Measurements from ENCODE around the gene RABGAP1L.
A peak's percentile ranks its signal among the peaks of the same experiment; 100 is the strongest.

Gene RABGAP1L

GRCh38 chr1:174967845-174968705, 808.8 kb downstream of the RABGAP1L start:
- in situ Hi-C loops (cut with HindIII; ENCODE audit: low pct_unique_long_range_greater_than_20kb, low sequenced_read_pairs) = no loop called here
- no peak for DNase-seq (ENCODE audit: low read depth in 1 of 2, low spot score in 1 of 2)
- no peak for TF ChIP-seq JUND (IDR thresholded peaks at IDR 0.05; ENCODE audit: low read depth)

- in situ Hi-C loops (cut with HindIII; ENCODE audit: low pct_unique_long_range_greater_than_20kb, low sequenced_read_pairs) = no loop called here
- TF ChIP-seq JUND (IDR thresholded peaks at IDR 0.05; ENCODE audit: low read depth) = no peak
- peak in 1 of 2 experiments; percentile 16 for DNase-seq (ENCODE audit: low read depth in 1 of 2, low spot score in 1 of 2)
Observed at GRCh38 chr1:174968750-174969244, 809.5 kb downstream of the RABGAP1L start.

GRCh38 chr1:174969977-174970376, 810.7 kb downstream of the RABGAP1L start:
- no peak for DNase-seq (ENCODE audit: low read depth in 1 of 2, low spot score in 1 of 2)
- in situ Hi-C loops (cut with HindIII; ENCODE audit: low pct_unique_long_range_greater_than_20kb, low sequenced_read_pairs) = no loop called here
- no peak for TF ChIP-seq JUND (IDR thresholded peaks at IDR 0.05; ENCODE audit: low read depth)

GRCh38 chr1:174971466-174971865, 812.1 kb downstream of the RABGAP1L start:
- in situ Hi-C loops (cut with HindIII; ENCODE audit: low pct_unique_long_range_greater_than_20kb, low sequenced_read_pairs) = no loop called here
- TF ChIP-seq JUND (IDR thresholded peaks at IDR 0.05; ENCODE audit: low read depth) = no peak
- no peak for DNase-seq (ENCODE audit: low read depth in 1 of 2, low spot score in 1 of 2)

- in situ Hi-C loops (cut with HindIII; ENCODE audit: low pct_unique_long_range_greater_than_20kb, low sequenced_read_pairs) = no loop called here
- DNase-seq (ENCODE audit: low read depth in 1 of 2, low spot score in 1 of 2) = peak in 1 of 2 experiments; percentile 9
- no peak for TF ChIP-seq JUND (IDR thresholded peaks at IDR 0.05; ENCODE audit: low read depth)
Observed at GRCh38 chr1:174971902-174972301, 812.6 kb downstream of the RABGAP1L start.

GRCh38 chr1:174974711-174975119, 815.4 kb downstream of the RABGAP1L start:
- TF ChIP-seq JUND (IDR thresholded peaks at IDR 0.05; ENCODE audit: low read depth) = no peak
- in situ Hi-C loops (cut with HindIII; ENCODE audit: low pct_unique_long_range_greater_than_20kb, low sequenced_read_pairs) = no loop called here
- DNase-seq (ENCODE audit: low read depth in 1 of 2, low spot score in 1 of 2) = no peak

GRCh38 chr1:174975764-174976163, 816.4 kb downstream of the RABGAP1L start:
- TF ChIP-seq JUND (IDR thresholded peaks at IDR 0.05; ENCODE audit: low read depth) = no peak
- DNase-seq (ENCODE audit: low read depth in 1 of 2, low spot score in 1 of 2) = no peak
- in situ Hi-C loops (cut with HindIII; ENCODE audit: low pct_unique_long_range_greater_than_20kb, low sequenced_read_pairs) = no loop called here

- in situ Hi-C loops (cut with HindIII; ENCODE audit: low pct_unique_long_range_greater_than_20kb, low sequenced_read_pairs) = no loop called here
- TF ChIP-seq JUND (IDR thresholded peaks at IDR 0.05; ENCODE audit: low read depth) = no peak
- DNase-seq (ENCODE audit: low read depth in 1 of 2, low spot score in 1 of 2) = no peak
Observed at GRCh38 chr1:174976436-174977108, 817.3 kb downstream of the RABGAP1L start.

- in situ Hi-C loops (cut with HindIII; ENCODE audit: low pct_unique_long_range_greater_than_20kb, low sequenced_read_pairs) = no loop called here
- DNase-seq (ENCODE audit: low read depth in 1 of 2, low spot score in 1 of 2) = peak; percentile 20 to 75
- TF ChIP-seq JUND (IDR thresholded peaks at IDR 0.05; ENCODE audit: low read depth) = no peak
Observed at GRCh38 chr1:174982971-174983689, 823.8 kb downstream of the RABGAP1L start.

GRCh38 chr1:174984952-174985351, 825.6 kb downstream of the RABGAP1L start:
- no peak for DNase-seq (ENCODE audit: low read depth in 1 of 2, low spot score in 1 of 2)
- in situ Hi-C loops (cut with HindIII; ENCODE audit: low pct_unique_long_range_greater_than_20kb, low sequenced_read_pairs) = no loop called here
- TF ChIP-seq JUND (IDR thresholded peaks at IDR 0.05; ENCODE audit: low read depth) = no peak

GRCh38 chr1:174988539-174988938, 829.2 kb downstream of the RABGAP1L start:
- TF ChIP-seq JUND (IDR thresholded peaks at IDR 0.05; ENCODE audit: low read depth) = no peak
- DNase-seq (ENCODE audit: low read depth in 1 of 2, low spot score in 1 of 2) = no peak
- in situ Hi-C loops (cut with HindIII; ENCODE audit: low pct_unique_long_range_greater_than_20kb, low sequenced_read_pairs) = no loop called here

GRCh38 chr1:174988986-174989385, 829.7 kb downstream of the RABGAP1L start:
- TF ChIP-seq JUND (IDR thresholded peaks at IDR 0.05; ENCODE audit: low read depth) = no peak
- no peak for DNase-seq (ENCODE audit: low read depth in 1 of 2, low spot score in 1 of 2)
- in situ Hi-C loops (cut with HindIII; ENCODE audit: low pct_unique_long_range_greater_than_20kb, low sequenced_read_pairs) = no loop called here
